ENCODE data around the gene CDH6.

Gene CDH6

DNA sequence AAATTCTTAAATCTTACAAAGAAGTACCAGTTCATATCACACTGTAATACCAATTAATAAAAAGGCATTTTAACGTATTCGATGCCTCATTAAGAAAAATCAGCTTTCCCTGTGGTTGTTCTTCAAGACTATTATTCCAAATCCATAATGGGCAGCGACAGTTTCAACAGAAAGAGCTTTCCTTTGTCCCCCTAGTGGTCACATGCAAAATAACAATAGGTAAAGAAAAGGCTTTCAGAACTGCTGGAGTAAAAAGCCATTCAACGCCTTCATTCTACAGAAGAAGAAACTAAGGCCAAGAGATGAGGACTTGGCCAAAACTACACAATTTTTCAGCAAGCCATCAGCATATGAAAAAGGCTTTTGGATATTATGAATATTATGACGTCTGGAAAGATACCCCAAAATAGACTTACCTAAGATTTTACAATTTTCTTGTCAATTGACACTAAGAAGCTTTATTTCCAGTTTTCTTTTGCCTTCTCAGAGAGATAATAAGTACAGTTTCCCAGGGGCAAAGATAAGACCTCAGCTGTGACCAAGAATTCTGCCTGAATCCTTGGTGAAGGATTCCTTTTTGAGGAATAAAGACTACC, 6.7 kb upstream of the CDH6 start:
- Mint-ChIP-seq H3K4me1 (no peaks in the 10 kb centered on the region), H3K9me3 (no peaks in the 10 kb centered on the region), H3K36me3 (no peaks in the 10 kb centered on the region), H3K4me3 (no peak overlapping the region), H3K27ac (no peak overlapping the region)
- DNase-seq (ENCODE audit: low spot score in 2 of 2) = no peak
- no peak for ATAC-seq

DNA sequence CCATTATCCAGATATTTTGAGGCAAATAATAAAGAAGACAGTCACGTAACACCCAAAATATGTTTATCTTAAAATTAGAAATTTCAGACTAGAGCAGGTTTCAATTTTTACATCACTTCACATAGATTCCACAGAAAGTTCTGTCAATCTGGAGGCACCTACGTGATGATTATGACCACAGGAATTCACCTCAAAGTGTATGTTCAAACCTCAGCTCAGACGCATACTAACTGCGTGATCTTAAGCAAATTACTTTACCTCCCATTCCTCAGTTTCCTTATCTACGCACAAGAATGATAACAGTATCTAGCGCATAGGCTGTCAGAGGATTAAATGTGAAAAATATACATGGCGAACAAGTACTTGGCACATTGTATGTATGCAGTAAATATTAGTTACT, 5.9 kb upstream of the CDH6 start:
- Mint-ChIP-seq H3K27ac (no peak overlapping the region), H3K9me3 (no peaks in the 10 kb centered on the region), H3K4me3 (no peak overlapping the region), H3K4me1 (no peaks in the 10 kb centered on the region), H3K36me3 (no peaks in the 10 kb centered on the region)
- no peak for DNase-seq (ENCODE audit: low spot score in 2 of 2)
- no peak for ATAC-seq

DNA sequence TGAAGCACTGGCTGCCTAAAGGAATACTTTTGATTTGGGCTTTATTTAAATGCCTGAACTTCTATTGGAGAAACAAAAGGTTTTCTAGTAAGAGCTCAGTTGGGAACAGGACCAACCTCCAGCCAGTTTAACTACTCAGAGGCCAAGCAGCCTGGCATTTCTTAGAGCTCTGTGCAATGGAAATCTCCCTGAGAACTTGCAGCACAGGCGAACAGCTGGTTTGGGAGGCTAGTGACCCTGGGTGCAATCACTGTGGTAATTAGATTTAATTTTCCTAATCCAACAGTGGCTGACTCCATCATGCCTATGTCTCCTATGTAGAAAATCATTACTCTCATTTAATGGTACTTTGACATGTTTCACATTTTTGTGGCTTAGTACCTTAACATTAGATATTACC, 1.0 kb upstream of the CDH6 start:
- H3K4me1 Mint-ChIP-seq = no peaks in the 10 kb centered on the region
- H3K9me3 Mint-ChIP-seq = peaks cover 3% of the 10 kb centered on the region
- H3K36me3 Mint-ChIP-seq = no peaks in the 10 kb centered on the region
- no peak for ATAC-seq
- no peak overlapping the region for H3K27ac Mint-ChIP-seq
- H3K4me3 Mint-ChIP-seq = no peak overlapping the region
- no peak for DNase-seq (ENCODE audit: low spot score in 2 of 2)

DNA sequence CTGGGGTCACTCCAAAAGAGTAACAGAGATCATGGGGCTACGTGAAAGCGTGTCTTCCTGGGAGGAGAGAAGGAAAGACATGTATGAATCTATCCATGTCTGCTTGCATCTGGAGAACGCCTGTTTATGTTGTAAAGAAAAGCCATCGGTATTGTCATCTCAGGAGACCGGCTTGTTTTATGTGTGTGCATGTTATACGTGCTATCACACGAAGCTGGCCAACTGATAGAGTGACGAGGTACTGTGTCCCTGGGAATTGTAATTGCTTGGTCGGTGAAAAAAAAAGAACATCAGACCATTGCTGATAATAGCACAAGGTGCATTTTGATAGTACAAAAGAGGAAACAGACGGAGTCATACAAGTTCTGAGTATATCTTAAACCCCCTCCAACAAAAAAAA, 370 bp upstream of the CDH6 start:
- H3K4me3 Mint-ChIP-seq = no peak overlapping the region
- ATAC-seq (no peak), DNase-seq (ENCODE audit: low spot score in 2 of 2) (no peak)
- H3K4me1 Mint-ChIP-seq = no peaks in the 10 kb centered on the region
- H3K36me3 Mint-ChIP-seq = no peaks in the 10 kb centered on the region
- no peak overlapping the region for H3K27ac Mint-ChIP-seq
- H3K9me3 Mint-ChIP-seq = peaks cover 3% of the 10 kb centered on the region

DNA sequence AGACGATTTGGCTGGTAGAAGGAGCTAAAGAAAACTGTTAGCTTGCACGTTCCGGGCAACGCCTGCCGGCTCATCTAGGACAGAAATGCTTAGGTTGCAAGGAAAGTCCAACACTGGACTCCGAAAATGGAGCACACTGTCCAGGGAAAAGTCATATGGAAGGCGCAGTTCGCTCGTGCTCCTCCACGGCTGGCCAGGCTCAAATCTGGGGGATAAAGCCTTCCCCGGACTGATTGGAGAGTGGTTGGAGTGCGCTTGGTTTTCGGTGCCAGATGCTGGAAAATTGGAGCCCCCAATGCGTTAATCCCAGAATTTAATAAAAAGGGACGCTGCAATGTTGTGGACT, 955 bp downstream of the CDH6 start:
- no peaks in the 10 kb centered on the region for H3K36me3 Mint-ChIP-seq
- DNase-seq (ENCODE audit: low spot score in 2 of 2) (no peak), ATAC-seq (no peak)
- no peak overlapping the region for H3K27ac Mint-ChIP-seq
- H3K4me1 Mint-ChIP-seq = no peaks in the 10 kb centered on the region
- H3K9me3 Mint-ChIP-seq = peaks cover 3% of the 10 kb centered on the region
- no peak overlapping the region for H3K4me3 Mint-ChIP-seq

DNA sequence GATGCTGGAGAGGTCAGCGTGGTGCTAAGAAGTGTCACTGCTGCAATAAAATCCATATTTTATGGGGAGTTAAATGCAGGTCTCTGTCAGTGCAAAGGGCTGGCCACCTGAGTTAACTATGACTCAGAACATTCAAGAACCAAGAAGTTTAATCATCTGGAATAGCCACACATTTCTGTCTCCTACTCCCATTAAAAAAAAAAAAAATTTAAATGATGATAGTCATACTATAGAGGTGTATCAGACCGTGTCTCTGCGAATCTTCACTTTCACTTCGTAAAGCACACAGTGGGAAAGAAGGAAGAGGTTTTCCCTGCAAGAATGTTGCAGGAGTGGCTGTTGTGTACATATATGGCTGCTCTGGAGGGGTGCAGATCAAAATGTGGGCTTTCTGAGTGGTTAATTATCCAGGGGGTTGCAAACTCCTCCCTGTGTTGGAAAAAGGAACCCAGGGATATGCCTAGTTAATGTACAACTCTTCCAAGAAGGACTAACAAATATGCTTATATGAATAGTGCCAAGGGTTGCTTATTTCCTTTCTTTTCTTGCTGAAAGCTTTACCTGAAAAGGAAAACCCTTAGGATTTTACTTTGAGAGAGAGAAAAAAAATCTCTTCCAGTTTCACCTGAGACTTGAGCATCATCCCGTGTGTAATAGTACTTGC, 1.5 kb downstream of the CDH6 start:
- no peak overlapping the region for H3K27ac Mint-ChIP-seq
- H3K4me3 Mint-ChIP-seq = no peak overlapping the region
- no peaks in the 10 kb centered on the region for H3K36me3 Mint-ChIP-seq
- no peaks in the 10 kb centered on the region for H3K4me1 Mint-ChIP-seq
- H3K9me3 Mint-ChIP-seq = peaks cover 3% of the 10 kb centered on the region
- DNase-seq (ENCODE audit: low spot score in 2 of 2) (no peak), ATAC-seq (no peak)

DNA sequence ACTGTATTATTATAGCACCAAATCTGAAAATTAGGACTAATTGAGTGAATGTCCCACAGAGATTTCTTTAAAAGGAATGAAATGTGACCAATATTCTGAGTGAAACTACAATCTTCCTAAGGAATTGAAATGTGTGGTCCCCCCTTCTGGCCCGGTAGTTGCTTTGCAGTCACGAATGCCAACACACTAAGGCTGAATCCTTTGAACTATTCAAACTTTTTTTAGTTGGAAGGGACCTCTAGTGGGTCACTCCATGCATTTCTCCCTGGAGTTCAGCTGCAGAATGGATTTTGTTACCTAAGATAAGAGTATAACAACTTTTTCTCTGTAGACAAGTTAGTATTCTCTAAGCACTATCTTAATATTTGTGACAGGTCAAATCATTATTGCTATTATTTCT, 2.8 kb downstream of the CDH6 start:
- no peaks in the 10 kb centered on the region for H3K36me3 Mint-ChIP-seq
- no peak overlapping the region for H3K4me3 Mint-ChIP-seq
- H3K4me1 Mint-ChIP-seq = no peaks in the 10 kb centered on the region
- peaks cover 3% of the 10 kb centered on the region for H3K9me3 Mint-ChIP-seq
- ATAC-seq (no peak), DNase-seq (ENCODE audit: low spot score in 2 of 2) (no peak)
- no peak overlapping the region for H3K27ac Mint-ChIP-seq

DNA sequence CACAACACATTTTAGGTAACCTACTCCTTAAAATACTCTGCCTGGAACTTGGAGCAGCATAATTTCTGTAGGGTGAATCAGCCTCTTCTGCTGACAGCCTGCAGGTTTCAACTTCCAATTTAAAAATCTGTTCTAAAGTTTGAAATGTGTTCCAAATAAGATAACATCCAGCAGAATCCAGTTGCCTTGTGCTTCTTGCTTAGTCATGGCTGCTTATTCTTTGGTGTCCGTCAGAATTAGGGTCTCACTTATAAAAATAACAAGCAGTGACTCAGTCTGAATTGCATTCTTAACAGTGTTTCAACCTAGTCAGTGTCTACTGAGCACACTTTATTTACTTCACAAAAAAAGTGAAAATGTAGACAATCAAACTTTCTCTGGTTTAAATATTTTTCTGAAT, 3.7 kb downstream of the CDH6 start:
- peaks cover 3% of the 10 kb centered on the region for H3K9me3 Mint-ChIP-seq
- ATAC-seq = no peak
- no peak overlapping the region for H3K27ac Mint-ChIP-seq
- H3K4me3 Mint-ChIP-seq = no peak overlapping the region
- no peak for DNase-seq (ENCODE audit: low spot score in 2 of 2)
- H3K36me3 Mint-ChIP-seq = no peaks in the 10 kb centered on the region
- H3K4me1 Mint-ChIP-seq = no peaks in the 10 kb centered on the region

DNA sequence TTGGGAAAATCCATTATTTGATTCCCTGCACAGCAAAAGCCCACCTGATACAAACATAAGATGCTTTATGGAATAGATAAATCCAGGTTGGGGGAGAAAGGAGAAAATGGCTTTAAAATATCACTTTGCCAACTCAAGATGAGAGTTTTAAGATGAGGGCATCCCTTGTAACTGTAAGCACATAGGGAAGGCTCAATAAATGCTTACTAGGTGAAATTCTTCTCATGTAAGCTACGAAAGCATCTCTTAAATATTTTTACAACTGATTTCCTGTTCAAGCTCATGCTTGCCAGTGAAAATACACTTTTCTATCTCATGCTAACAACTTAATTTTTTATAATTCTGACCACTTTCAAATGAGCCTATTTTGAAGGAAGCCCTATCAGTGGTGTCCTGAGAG, 11.5 kb downstream of the CDH6 start:
- H3K4me3 Mint-ChIP-seq = no peak overlapping the region
- H3K36me3 Mint-ChIP-seq = no peaks in the 10 kb centered on the region
- no peak for ATAC-seq
- DNase-seq (ENCODE audit: low spot score in 2 of 2) = no peak
- H3K9me3 Mint-ChIP-seq = peaks cover 5% of the 10 kb centered on the region
- no peaks in the 10 kb centered on the region for H3K4me1 Mint-ChIP-seq
- H3K27ac Mint-ChIP-seq = no peak overlapping the region

DNA sequence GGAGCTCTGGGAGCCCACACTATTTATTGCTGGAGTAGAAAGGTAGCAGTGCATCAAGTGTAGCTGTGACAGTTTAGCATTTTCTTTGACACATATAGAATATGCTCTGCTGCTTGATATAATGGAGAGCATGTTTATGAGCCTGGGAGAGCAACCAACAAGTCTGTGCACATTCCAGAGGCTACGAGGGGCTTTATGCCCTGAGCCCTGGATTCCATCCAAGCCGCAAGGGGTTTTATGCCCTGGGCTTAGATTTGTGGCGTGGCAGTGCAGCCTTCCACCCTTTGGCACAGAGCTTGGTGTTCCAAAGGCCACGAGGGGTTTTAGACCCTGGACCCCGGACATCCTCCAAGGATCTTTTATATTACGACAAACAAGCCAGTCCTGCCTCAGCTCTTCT, 14.6 kb downstream of the CDH6 start:
- peaks cover 5% of the 10 kb centered on the region for H3K9me3 Mint-ChIP-seq

DNA sequence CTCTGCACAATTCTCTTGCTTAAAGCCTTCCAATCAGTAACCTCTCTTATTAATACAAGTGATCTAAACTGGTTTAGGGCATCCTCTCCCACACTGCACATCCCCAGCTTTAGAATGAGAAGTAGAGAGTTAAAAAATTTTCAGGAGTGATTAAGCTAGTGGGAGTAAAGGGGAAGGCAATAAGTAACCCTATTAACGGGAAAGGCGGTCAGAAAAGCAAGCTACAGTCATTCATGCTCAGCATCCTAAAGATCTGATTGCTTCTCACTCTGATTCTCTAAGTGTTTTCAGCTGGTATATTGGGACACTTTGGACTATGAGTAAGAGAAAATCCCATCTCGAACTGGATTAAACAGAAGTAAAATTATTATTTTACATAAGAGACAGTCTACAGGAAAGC, 15.8 kb downstream of the CDH6 start:
- no peaks in the 10 kb centered on the region for H3K36me3 Mint-ChIP-seq
- no peak overlapping the region for H3K4me3 Mint-ChIP-seq
- DNase-seq (ENCODE audit: low spot score in 2 of 2) (no peak), ATAC-seq (no peak)
- H3K27ac Mint-ChIP-seq = no peak overlapping the region
- no peaks in the 10 kb centered on the region for H3K4me1 Mint-ChIP-seq
- peaks cover 5% of the 10 kb centered on the region for H3K9me3 Mint-ChIP-seq

More for the DNA sequence above, 14.6 kb downstream of the CDH6 start:
- H3K27ac Mint-ChIP-seq = no peak overlapping the region
- no peaks in the 10 kb centered on the region for H3K36me3 Mint-ChIP-seq
- H3K4me3 Mint-ChIP-seq = no peak overlapping the region
- ATAC-seq = no peak
- no peak for DNase-seq (ENCODE audit: low spot score in 2 of 2)
- no peaks in the 10 kb centered on the region for H3K4me1 Mint-ChIP-seq

DNA sequence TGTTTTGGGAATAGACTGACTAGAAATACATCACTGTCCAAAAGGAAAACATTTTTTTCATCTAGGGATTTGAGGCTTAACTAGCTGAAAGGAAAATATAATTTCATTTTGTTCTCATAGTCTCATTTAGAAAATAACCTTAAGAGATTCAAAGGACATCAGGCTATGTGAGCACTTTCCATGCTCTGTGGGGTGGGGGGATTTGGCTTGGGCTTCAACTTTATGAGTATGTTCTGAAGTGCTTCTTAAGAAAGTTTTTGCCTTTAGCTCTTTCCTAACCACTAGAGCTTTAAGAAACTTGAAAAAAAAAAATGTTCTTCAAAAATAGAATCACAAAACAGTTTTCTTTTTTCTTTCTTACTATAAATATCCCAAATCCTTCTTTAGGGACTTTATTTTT, 17.6 kb downstream of the CDH6 start:
- Mint-ChIP-seq H3K9me3 (peaks cover 5% of the 10 kb centered on the region), H3K4me3 (no peak overlapping the region), H3K4me1 (no peaks in the 10 kb centered on the region), H3K36me3 (no peaks in the 10 kb centered on the region), H3K27ac (no peak overlapping the region)
- DNase-seq (ENCODE audit: low spot score in 2 of 2) = no peak
- ATAC-seq = no peak

DNA sequence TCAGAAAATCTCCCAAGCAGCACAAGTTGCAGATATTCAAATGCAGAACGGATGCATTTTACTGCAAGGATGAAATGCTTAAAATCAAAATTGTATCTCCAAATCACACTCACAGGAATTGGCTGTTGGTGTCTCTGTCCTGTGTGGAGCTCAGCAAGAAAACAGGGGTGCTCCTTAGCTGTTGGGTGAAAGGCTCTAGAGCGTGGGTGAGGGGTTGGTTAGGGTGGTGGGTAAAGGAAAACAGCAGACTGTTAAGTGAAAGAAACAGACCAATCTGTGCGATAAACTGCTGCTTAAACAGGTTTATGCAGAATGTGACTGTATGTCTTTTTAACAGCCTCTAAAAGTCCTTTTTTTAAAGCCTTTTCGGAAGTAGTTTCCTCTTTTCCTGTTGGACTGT, 19.8 kb downstream of the CDH6 start:
- no peak for ATAC-seq
- H3K9me3 Mint-ChIP-seq = no peaks in the 10 kb centered on the region
- DNase-seq (ENCODE audit: low spot score in 2 of 2) = no peak
- no peaks in the 10 kb centered on the region for H3K4me1 Mint-ChIP-seq
- H3K36me3 Mint-ChIP-seq = no peaks in the 10 kb centered on the region
- no peak overlapping the region for H3K4me3 Mint-ChIP-seq
- no peak overlapping the region for H3K27ac Mint-ChIP-seq

DNA sequence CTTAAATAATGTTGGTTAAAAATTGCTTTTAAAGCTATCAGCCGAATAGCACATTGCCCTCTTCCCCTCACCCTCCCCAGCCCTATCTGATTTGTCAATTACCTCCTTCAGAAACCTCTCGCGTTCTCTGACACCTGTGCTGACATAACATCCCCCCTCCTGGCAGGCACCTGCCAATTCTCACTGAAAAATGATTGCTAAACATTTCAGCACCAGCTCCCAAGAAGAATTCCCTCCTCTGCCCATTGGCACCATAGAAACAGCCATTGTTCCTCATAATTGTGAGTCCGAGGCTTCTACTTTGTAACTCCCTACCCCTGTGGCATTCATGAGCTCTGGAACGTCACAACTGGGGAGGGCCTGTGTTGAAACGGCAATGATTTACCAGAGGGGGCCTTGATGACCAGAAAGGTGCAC, 20.2 kb downstream of the CDH6 start:
- Mint-ChIP-seq H3K4me1 (no peaks in the 10 kb centered on the region), H3K4me3 (no peak overlapping the region), H3K9me3 (peaks cover 3% of the 10 kb centered on the region), H3K27ac (no peak overlapping the region), H3K36me3 (no peaks in the 10 kb centered on the region)
- no peak for ATAC-seq
- DNase-seq (ENCODE audit: low spot score in 2 of 2) = no peak

DNA sequence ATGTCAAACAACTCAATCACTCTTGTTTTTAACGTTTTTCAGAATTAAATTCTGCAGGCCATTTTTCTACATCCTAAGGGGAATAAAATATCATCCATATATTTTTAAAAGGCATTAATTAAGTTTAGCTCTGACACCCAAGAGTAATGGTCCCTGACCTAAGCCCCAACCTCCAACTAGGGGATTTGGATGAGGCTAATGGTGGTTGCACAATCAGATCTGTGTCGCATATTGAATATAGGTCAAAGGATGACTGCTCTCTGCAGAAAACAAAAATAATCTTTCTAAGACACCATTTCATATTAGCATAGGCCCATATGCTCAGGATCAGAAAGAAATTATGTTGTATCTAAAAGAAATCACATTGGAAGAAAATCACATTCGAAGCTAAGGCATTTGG, 20.7 kb downstream of the CDH6 start:
- no peak for ATAC-seq
- Mint-ChIP-seq H3K4me1 (no peaks in the 10 kb centered on the region), H3K36me3 (no peaks in the 10 kb centered on the region), H3K4me3 (no peak overlapping the region), H3K9me3 (peaks cover 5% of the 10 kb centered on the region), H3K27ac (no peak overlapping the region)
- no peak for DNase-seq (ENCODE audit: low spot score in 2 of 2)

DNA sequence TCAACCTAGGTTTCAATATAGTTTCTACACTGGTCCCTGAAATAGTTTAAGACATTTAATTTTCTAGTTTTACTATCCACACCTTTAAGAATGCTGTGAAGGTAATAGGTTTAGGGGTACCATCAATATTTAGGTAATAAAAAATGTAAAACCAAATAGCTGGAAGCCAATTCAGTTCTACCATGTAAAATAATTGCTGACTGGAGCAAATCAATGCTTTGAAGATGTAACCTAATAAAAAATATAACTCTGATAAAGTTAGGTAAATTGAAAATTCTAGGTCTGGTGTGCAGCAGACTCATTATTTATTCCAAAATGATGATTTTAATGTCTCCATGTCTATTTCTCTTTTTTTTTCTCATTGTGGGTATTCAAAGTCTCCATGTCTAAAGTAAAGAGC, 21.8 kb downstream of the CDH6 start:
- ATAC-seq (no peak), DNase-seq (ENCODE audit: low spot score in 2 of 2) (no peak)
- Mint-ChIP-seq H3K4me1 (no peaks in the 10 kb centered on the region), H3K4me3 (no peak overlapping the region), H3K36me3 (no peaks in the 10 kb centered on the region), H3K27ac (no peak overlapping the region), H3K9me3 (peaks cover 5% of the 10 kb centered on the region)

DNA sequence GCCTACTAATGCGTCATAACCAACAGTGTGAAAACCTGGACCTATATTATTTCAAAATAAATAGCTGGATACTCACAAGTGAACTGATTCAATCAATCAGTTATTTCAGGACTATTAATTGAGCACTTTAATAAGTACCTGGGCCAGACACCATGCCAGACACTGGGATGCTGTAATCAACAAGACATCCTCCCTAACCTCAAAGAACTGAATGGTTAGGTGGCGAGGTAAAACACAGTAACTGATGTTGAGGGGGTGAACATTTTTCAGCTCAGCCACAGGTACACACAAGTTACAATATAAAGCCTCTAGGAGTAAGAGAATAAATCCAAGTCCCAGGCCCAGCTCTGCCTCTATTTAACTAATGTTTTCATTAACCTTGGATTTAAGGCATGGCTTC, 24.0 kb downstream of the CDH6 start:
- H3K4me1 Mint-ChIP-seq = no peaks in the 10 kb centered on the region
- H3K27ac Mint-ChIP-seq = no peak overlapping the region
- DNase-seq (ENCODE audit: low spot score in 2 of 2) = no peak
- no peaks in the 10 kb centered on the region for H3K36me3 Mint-ChIP-seq
- peaks cover 7% of the 10 kb centered on the region for H3K9me3 Mint-ChIP-seq
- H3K4me3 Mint-ChIP-seq = no peak overlapping the region
- no peak for ATAC-seq

Data from stimulated activated effector memory CD8-positive, alpha-beta T cell treated with anti-CD3 and anti-CD28 coated beads, Interleukin-12 subunit alpha, Interleukin-12 subunit beta, amount 100 ng/mL, for 72 hours (primary cell).